HG03469 (cell line): ENCODE data around the gene CYB5R4.
A peak's percentile ranks its signal among the peaks of the same experiment; 100 is the strongest.

Source experiments
- ATAC-seq: cut with Tn5 transposase; IDR thresholded peaks from one replicate; pipeline ENCODE4 v1.9.1; 2021; ENCODE audit warnings: mild to moderate bottlenecking, moderate library complexity, moderate number of reproducible peaks; ENCODE audit not compliant: unreplicated experiment

Gene CYB5R4, protein sequence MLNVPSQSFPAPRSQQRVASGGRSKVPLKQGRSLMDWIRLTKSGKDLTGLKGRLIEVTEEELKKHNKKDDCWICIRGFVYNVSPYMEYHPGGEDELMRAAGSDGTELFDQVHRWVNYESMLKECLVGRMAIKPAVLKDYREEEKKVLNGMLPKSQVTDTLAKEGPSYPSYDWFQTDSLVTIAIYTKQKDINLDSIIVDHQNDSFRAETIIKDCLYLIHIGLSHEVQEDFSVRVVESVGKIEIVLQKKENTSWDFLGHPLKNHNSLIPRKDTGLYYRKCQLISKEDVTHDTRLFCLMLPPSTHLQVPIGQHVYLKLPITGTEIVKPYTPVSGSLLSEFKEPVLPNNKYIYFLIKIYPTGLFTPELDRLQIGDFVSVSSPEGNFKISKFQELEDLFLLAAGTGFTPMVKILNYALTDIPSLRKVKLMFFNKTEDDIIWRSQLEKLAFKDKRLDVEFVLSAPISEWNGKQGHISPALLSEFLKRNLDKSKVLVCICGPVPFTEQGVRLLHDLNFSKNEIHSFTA

DNA sequence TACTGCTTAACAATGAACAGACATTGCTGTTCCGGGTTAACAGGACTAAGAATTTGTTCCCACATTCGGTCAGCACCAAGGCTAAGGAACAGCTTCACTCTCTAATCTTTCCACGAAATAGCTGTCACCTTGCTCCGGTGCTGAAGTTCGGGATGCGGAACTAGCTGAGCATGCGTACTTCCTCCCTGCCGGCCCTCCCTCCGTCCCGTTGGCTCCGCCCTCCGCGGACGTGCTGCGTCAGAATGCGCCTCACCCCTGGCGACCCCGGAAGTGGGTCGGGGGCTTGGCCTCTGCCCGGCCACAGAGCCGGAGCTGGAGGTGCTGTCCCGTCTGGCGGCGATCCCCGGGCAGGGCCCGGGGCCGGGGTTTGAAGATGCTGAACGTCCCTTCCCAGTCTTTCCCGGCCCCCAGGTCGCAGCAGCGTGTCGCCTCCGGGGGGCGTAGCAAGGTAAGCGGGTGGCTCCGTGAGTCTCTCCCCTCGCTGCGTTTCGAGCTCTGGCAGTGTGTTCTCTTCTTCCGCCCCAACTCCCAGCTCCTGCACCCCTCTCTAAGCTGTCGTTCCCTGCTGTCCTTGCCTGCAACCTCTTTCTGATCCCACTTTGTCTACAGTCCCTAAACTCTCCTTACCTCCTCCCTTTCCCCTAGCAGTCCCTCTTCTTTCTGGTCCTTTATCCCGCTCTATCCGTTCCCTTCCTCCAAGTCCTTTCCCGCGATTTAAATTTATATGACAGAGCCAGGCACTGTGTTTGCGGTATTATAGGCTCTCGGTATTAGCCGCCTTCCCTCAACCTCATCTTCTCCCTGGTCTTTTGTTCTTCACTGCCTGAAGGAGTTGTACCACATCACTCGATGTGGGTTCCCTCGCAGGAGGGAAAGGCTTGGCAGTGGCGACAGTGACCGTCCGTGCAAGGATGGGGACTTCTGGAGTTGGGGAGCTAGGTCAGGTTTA lies at the start of gene CYB5R4:
CYB5R4 (plus strand) TSS at position 280 of the 949 bp plus-strand sequence; CDS start at position 374, 94 bp downstream.
- peak; percentile 97 for ATAC-seq

DNA sequence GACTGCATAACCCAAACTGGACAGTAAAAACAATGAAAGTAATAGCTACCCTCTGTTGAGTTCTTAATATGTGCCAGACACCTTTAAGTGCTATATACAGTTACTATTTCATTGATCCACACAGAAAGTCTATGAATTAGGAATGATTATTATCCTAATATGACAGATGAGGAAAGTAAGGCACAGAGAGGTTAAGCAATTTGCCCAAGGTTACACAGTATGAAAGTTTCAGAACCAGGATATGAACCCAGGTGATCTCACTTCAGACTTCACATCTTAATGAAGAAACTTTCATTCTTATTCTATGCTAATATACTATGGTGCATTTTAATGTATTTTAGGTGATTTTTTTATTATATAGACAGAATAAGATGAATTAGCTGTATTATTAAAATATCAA lies 46.9 kb upstream of the CYB5R4 start:
- no peak for ATAC-seq

DNA sequence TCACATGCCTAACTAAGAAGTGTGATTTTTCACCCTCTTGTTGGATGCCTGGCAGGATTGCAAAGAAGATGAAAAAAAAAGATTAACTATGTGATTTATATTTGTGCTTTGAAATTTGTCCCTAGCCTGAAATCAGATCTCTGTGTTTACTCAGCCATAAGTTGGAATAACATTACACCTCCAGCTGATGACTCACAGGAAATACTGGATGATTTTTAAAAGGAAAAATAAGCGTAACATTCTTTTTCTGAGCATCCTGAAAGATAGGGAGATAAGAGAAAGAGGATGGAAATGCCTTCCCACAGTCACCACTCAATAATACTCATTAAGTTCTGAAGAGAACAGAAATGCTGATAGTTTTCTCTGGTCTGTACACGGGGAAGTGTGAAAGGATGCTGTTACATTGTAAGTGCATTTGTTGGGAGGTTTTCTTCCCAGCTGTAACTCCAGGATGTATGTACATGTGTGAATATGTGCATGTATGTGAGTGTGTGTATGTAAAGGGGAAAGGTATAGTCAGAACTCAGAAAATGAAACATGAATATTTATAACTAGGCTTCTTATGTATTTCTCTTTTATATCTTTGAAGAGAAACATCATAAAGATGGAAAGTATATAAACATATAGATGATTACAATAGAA lies 43.7 kb upstream of the CYB5R4 start:
- no peak for ATAC-seq

DNA sequence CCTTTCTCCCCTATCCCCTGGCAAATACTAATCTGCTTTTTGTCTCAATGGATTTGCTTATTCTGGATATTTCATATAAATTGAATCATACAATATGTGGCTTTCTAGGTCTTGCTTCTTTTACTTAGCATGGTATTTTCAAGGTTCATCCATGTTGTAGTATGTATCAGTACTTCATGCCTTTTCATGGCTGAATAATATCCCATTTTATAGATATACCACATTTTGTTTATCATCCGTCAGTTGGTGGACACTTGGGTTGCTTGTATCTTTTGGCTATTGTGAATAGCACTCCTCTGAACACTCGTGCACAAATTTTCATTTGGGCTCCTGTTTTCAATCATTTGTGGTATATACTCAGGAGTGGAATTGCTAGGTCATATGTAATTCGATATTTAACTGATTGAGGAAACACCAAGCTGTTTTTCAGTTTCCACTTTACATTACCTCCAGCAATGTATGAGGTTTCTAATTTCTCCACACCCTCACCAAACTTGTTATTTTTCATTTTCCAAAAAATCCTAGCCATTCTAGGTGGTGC lies 36.8 kb upstream of the CYB5R4 start:
- ATAC-seq = no peak

DNA sequence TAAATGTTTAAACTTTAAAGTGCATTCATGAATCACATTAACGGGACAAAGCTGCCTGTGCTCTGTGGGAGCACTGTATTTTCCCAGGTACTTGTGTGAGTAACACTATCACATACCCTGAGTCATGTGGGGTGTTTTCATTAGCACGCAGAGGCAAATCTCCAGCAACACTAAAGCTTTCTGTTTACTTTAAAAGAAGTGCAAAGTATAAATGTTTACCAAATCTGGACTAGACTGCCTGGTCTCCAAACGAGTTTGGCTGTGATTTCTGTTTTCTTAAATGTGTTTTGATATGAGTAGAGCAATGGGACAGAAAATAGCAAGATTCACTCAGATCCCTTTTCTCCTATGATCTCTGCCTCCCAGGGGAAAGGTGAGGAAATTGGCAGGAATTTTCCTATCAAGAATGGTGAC lies 35.1 kb upstream of the CYB5R4 start:
- no peak for ATAC-seq

DNA sequence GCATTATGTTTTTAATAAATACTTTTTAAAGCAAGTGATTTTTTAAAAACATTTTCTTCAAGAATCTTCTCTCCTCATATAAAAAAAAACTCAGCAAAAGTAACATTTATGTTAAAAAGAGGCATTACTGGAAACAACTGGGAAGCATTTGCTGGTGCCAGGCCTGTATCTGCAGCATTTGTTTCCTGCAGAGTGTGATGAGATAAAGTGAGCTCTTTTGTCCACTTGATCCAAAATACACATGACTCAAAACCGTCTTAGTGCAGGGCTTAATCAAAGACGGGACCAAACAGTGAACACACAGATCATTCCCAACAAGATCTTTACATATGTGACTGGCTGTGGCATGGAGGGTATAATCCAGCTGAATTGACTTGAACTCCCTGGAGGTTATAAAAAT lies 34.7 kb upstream of the CYB5R4 start:
- no peak for ATAC-seq

DNA sequence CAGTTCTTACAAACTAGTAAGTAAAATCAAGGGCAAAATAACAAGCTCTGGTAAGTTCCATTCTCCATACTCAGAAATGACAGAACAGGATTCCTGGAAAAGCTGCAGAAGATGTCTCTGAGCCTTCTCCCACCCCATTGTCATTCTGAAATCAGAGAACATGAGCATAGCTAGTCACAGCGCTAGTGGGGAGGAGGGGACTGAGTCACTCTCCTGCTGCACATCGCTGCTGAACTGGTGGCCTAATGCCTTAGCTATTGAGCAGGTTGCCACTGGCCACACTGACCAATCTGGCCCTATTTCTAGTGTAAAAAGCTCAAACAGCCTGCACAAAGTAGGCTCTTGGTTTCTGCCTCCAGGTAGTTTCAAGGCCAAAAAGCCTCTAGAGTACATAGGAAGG lies 32.4 kb upstream of the CYB5R4 start:
- no peak for ATAC-seq

DNA sequence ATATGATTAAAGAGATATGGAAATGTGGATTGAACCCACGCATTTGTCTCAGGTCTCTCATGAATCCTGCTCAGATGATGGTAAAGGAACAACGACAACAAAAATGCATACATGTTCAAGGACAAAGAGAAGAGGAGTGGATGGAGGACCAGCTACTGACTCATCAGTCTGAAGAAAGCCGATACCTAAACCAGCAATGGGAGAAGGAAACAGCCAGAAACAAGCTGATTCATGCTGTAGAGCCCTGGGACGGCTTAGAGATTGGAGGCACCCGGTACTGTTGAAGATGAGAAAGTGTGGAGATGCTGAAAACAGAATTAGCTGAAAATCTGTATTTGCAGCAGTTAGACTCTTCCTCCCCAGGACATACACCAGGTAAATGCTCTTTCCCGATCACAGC lies 20.8 kb upstream of the CYB5R4 start:
- no peak for ATAC-seq

DNA sequence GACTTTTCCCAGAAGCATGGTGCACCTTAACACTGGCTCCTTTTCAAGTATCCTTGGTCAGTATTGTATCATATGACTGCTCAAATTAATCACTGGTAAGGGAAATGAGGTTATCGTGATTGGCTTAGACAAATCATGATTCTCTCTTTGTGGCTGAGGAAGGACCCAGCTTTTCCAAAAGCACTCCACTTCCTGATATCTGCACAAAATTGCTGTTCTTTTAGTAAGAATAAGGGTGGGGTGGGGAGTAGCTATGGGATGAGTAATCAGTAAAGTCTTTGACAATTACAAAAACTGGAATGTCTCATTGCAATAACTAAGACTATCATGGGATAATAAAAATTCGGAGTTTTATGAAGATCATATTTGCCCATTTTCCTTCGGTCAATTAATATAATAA lies 15.3 kb upstream of the CYB5R4 start:
- ATAC-seq = no peak

DNA sequence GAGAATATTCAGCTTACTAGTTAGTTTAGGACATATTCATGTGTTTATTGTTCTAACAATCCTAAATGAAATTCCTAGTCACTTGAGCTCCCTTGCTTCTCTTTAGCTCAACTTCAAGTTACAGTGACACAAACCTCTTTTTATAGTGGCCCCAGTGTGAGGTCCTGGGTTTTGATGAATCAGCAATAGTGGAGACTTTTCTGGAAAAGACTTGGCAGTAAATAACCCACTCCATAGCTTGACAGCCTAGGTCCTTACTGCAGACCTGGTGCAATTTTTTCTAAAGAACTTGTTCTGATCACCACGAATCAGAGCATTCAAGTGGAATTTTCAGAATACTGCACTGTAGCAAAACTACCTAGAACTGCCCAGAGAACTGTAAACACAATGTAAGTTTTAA lies 13.2 kb upstream of the CYB5R4 start:
- ATAC-seq = no peak

DNA sequence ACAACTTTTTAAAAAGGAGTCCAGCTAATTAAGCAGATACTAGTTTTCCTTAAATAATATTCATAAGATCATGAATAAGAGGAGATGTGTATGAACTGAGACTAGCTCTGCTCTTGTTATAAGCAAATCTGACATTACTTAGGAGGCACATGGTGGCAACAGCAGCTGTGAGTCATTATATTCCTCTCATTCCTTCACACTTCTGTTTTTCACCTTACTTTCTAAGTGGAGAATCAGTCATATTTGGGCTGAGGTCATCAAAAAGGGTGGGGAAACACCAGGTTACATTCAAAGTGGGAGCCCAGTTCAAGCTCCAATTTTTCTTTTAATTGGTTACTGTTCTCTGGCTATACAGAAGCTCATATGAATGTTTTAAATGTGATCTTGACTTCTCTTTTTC lies 12.3 kb upstream of the CYB5R4 start:
- peak; percentile 92 for ATAC-seq

DNA sequence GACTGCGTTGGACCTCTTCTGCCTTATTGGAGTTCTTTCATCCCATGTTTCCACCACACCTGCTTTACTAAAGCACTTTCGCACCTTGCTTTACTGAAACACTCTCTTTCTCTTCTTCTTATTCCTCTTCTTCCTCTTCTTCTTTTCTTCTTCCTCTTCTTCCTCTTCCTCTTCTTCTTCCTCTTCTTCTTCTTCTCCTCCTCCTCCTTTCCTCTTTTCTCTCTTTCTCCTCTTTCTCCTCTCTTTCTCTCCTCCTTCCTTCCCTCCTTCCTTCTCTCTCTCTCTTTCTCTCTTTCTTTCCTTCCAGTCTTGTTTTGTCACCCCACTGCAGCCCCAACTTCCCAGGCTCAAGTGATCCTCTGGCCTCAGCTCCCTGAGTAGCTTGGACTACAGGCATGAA lies 10.4 kb upstream of the CYB5R4 start:
- no peak for ATAC-seq

DNA sequence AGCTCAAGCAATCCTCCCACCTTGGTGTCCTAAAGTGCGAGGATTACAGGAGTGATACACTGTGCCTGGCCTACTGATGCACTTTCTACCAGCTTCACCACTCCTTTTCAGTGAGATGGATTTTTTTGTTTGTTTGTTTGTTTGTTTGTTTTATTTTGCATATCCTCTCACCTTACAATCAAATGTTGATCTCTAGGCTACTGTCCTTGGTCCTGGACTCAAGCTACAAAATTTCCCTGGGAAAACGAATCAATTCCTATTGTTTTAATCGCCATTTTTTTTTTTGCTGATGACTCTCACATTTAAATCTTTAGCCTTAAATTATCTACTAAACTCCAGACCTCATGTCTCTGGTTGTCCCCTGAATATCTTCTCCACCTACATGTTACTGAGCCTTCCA lies 9.9 kb upstream of the CYB5R4 start:
- no peak for ATAC-seq

DNA sequence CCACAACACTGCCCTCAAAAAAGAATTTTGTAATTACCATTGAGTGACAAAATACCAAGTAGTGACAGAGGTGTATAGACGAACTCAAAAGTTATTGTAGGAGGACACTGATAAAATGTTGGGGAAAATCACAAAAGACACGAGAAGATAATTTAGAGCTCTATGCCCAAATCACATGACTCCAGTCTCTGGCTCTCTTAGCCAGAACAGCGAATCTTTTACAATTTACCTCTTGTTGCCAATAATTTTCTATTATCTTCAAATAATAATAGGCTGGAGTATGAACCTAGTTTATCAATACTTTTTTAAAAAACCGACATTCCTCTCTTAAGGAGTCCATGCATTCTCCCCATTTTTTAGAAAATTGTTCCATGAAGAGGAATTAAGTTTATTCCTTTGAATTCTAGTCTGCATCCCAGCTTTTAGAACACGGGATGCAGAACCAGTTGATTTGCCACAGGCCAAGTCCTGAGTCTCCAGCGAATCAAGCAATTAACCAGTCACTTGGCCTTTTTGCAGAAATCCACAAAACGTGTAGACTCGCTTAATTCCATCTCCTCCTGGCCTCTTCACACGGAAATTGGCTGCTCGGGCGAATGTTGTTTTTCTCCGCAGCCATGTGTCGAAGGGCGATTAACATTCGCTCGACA lies 6.8 kb upstream of the CYB5R4 start:
- ATAC-seq = no peak

DNA sequence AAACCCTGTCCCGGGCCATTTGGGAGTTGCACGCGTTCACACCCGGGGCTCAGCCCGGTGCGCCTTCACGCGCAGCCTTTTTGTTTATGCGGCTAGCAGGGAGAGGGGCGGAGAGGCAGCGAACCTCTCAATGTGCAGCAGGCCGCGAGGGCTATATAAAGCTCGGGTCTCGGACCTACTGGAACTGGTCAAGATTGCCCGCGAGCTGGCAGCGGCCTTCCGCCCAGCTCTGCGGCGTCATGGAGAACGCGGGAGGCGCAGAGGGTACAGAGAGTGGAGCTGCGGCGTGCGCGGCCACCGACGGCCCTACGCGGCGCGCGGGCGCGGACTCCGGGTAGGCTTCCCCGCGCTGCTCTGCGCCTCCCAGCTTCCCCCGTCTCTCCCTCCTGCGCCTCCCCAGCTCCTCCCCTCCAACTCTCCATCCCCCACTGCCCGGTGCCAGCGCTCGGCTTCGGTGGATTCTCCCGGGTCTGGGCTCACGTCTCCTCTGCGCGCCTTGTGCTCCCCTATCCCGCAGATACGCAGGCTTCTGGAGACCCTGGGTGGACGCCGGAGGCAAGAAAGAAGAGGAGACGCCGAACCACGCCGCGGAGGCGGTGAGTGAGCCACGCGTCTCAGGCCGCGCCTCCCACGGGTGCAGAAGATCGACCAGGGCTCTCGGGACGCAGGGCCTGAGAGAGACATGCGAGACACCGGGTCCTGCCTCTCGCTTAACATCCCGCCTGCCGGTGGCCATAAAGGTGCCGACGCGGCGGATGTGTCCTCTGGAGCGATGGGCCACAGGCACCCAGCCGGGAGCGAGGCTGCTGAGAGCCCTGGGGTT lies 6.1 kb upstream of the CYB5R4 start, which contains the start of gene RIPPLY2:
RIPPLY2 (plus strand) TSS at position 183 of the 823 bp plus-strand sequence; CDS start at position 240, 57 bp downstream.
- no peak for ATAC-seq

DNA sequence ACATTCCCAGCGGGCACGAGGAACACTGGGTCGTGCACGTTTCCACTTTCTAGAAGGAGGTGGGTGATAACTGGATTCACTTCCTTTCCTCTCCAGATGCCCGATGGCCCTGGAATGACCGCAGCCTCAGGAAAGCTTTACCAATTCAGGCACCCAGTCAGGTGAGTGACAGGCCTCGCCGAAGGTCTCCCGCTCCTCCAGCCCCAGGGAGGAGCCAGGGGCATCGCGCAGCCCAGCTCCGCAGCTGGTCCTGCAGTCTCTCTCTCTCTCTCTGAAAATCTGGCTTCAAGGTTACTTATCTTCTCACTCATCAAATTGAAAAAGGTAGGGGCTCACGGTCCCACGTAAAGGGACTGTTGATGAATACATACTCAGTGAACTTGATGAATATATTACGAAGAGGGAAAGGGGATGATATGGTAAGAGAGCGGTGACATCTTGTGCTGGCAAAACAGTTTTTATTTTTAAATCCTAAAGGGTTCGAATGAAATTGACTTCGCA lies 5.4 kb upstream of the CYB5R4 start:
- ATAC-seq = no peak

DNA sequence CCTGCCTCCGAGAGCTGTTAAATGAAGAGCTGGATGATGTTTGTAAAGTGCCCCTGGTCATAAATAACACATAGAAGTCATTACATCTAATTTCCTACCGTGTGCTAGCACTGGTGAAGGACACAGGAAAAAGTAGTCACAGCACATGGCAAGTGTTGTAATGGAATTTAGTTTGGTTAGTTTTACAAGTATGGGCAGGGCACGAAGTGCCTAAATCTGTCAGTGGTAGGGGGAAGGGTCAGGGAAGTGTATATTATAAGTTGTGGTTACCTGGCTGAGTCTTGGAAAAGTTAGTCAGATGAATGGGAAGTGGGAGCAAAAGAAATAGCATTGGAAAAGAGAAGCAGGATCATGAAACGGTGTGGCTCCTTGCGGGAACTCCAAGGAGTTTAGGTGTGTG lies 4.7 kb upstream of the CYB5R4 start:
- ATAC-seq = no peak

DNA sequence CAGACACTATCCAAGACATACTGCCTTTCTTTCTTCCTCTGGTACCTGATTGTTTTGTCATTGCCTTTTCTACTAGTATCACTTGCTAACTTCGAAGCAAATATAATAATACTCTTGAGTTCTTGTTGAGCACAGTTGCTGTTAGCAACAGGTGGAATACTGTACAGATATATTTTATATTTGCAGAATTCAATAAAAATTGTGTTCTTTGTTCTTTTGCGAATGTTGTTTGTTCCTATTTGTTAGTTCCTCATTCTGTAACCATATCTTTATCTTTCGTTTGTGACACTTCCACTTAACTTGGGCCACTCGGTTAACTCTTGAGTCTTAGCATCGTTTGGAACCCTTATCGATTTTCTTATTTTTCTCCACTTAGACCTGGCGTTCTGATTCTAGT lies 868 bp downstream of the CYB5R4 start:
- ATAC-seq = no peak
